Measurements from ENCODE around the gene ZNF683. TPM values are rescaled to one million over a fixed set of nuclear protein-coding genes. Genes with fewer than 3 reads are reported as not detected.

ZNF683 gene
- total and polyA plus RNA-seq, 2 donors (not counting 3 experiments of a cell fraction or from before 2014, with no cell fraction given): not detected

GRCh38 chr1:26352338-26352679 is 20.2 kb downstream of the ZNF683 start:
- Histone ChIP-seq H2AFZ (ENCODE audit: low read depth, low read length) (no peak overlapping the region), H3K4me3 (replicated peaks in 1 of 3; ENCODE audit: insufficient read depth in 1 of 3, low read depth in 1 of 3, low read length in 3 of 3) (no peak overlapping the region), H4K20me1 (replicated peaks; ENCODE audit: control insufficient read depth, extremely low read depth, insufficient read depth, low read length) (no peaks in the 10 kb centered on the region), H3K27ac (ENCODE audit: insufficient read depth, low read depth, low read length) (no peak overlapping the region), H3K4me2 (ENCODE audit: insufficient read depth, low read length) (no peak overlapping the region), H3K9me3 (replicated peaks; ENCODE audit: control insufficient read depth, insufficient read depth, low read length) (no peaks in the 10 kb centered on the region), H3K27me3 (ENCODE audit: control insufficient read depth in 2 of 2, insufficient read depth in 2 of 2, low read length in 2 of 2) (no peaks in the 10 kb centered on the region), H3K79me2 (ENCODE audit: control insufficient read depth, insufficient read depth, low read length) (no peaks in the 10 kb centered on the region), H3K9me1 (replicated peaks; ENCODE audit: control insufficient read depth, extremely low read depth, insufficient read depth, low read length) (no peaks in the 10 kb centered on the region), H3K4me1 (ENCODE audit: control insufficient read depth, extremely low read depth, insufficient read depth, low read length) (peaks cover 15% of the 10 kb centered on the region), H3K9ac (replicated peaks; ENCODE audit: extremely low read depth, insufficient read depth, low read length) (no peak overlapping the region), H3K36me3 (ENCODE audit: control insufficient read depth in 2 of 2, extremely low read depth in 1 of 2, insufficient read depth in 2 of 2, low read length in 2 of 2) (no peaks in the 10 kb centered on the region)
- ChIA-PET CTCF (no interaction called here), POLR2A (no interaction called here)
- TF ChIP-seq, protein P1, sequence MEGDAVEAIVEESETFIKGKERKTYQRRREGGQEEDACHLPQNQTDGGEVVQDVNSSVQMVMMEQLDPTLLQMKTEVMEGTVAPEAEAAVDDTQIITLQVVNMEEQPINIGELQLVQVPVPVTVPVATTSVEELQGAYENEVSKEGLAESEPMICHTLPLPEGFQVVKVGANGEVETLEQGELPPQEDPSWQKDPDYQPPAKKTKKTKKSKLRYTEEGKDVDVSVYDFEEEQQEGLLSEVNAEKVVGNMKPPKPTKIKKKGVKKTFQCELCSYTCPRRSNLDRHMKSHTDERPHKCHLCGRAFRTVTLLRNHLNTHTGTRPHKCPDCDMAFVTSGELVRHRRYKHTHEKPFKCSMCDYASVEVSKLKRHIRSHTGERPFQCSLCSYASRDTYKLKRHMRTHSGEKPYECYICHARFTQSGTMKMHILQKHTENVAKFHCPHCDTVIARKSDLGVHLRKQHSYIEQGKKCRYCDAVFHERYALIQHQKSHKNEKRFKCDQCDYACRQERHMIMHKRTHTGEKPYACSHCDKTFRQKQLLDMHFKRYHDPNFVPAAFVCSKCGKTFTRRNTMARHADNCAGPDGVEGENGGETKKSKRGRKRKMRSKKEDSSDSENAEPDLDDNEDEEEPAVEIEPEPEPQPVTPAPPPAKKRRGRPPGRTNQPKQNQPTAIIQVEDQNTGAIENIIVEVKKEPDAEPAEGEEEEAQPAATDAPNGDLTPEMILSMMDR (IDR thresholded peaks at IDR 0.05; ENCODE audit: extremely low read depth in 1 of 2, insufficient read depth in 1 of 2, low read depth in 1 of 2, low read length in 2 of 2): no peak
- no peak for TF ChIP-seq POLR2AphosphoS5 (IDR thresholded peaks at IDR 0.05; ENCODE audit: insufficient read depth, low read depth, low read length)
- no peak for TF ChIP-seq EZH2 (IDR thresholded peaks at IDR 0.05; ENCODE audit: borderline replicate concordance, low read depth, low read length, severe bottlenecking)
- no peak for TF ChIP-seq MAX (IDR thresholded peaks at IDR 0.05; ENCODE audit: insufficient read depth, insufficient read length)
- TF ChIP-seq JUN (IDR thresholded peaks at IDR 0.05; ENCODE audit: borderline replicate concordance, insufficient read depth, insufficient read length, low read depth): no peak
- TF ChIP-seq GATA2 (IDR thresholded peaks at IDR 0.05; ENCODE audit: insufficient read depth, insufficient read length, low read depth, low read length): no peak
- BruUV-seq (replicated peaks): no TSS peak
- DNase-seq (ENCODE audit: low read depth, low spot score): no peak
- dilution Hi-C loops (cut with MboI; ENCODE audit: extremely low pct_ligation_motif_present, low sequenced_read_pairs): no loop called here
- FAIRE-seq: no peak
- intact Hi-C loops (cut with micrococcal nuclease): no loop called here

Measured in endothelial cell of umbilical vein (primary cell).